ENCODE measurements around the gene TMIGD2. TPM values are rescaled to one million over a fixed set of nuclear protein-coding genes. Genes with fewer than 3 reads are reported as not detected.

TMIGD2 gene
- total and polyA plus RNA-seq, 5 donors from 2014 or later, result 4.8 to 17.1 (median 5.4) TPM

DNA sequence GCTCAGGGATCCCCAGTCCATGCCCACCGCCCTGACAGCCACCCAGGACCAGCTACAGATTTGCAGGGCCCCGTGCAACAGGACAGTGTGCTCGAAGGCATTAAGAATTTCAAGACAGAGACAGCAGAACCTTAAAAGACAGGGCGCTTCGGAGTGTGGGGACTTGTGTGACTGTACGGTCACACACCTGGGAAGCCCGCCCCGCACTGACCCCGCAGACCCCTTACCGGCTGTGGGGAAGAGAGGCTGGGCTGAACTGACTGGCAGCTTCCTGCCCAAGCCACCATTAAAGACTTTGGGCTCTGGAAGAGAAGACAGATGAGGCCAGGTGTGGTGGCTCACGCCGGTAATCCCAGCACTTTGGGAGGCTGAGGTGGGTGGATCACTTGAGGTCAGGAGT lies 22.0 kb upstream of the TMIGD2 start:
- no peak for ATAC-seq (ENCODE audit: low read depth in 2 of 2)
- Mint-ChIP-seq H3K4me1 (peaks cover 0 to 31% (median 17%) of the 10 kb centered on the region in 4 donors), H3K9me3 (peaks cover 0 to 6% (median 4%) of the 10 kb centered on the region in 7 donors), H3K27ac (no peak overlapping the region), H3K36me3 (no peaks in the 10 kb centered on the region), H3K27me3 (peaks cover 16% of the 10 kb centered on the region), H3K4me3 (peak overlapping the region in 1 of 4 donors; percentile 35)
- no peaks in the 10 kb centered on the region for H3K36me3 ChIP-seq (ENCODE audit: control insufficient read depth, insufficient read depth, low read length)
- no peak overlapping the region for H3K4me3 ChIP-seq (ENCODE audit: low read depth, low read length)
- no peak overlapping the region for H3K27ac ChIP-seq (ENCODE audit: insufficient read depth, low read length, poor library complexity, severe bottlenecking)
- peaks cover 21% of the 10 kb centered on the region for H3K4me1 ChIP-seq (ENCODE audit: control insufficient read depth, insufficient read depth, low read length, poor library complexity, severe bottlenecking)
- H3K9me3 ChIP-seq (ENCODE audit: control insufficient read depth in 2 of 2, low read length in 2 of 2), result no peaks in the 10 kb centered on the region
- DNase-seq, result no peak
- H3K27me3 ChIP-seq (ENCODE audit: control insufficient read depth, insufficient read depth, low read length), result no peaks in the 10 kb centered on the region

DNA sequence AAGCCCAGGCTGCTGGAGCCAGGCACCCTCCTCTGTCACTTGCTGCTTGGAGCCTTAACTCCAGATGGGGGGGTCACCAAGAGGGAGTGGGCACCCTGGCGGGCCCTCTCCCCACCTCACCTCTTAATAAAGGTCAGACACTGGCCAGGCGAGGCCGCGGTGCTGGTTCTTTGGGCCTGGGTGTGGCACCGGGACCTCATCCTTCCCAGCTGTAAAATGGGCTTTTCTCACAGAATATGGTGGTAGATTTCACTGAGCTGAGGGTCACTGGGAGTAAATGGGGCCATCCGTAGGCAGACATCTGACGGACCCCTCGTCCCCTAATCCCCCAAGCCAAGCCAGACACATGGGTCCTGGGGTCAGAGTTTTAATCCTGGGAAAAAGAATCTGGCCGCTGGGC lies 21.5 kb upstream of the TMIGD2 start:
- Mint-ChIP-seq H3K4me1 (peaks cover 0 to 27% (median 18%) of the 10 kb centered on the region in 4 donors), H3K27ac (no peak overlapping the region), H3K27me3 (peaks cover 18% of the 10 kb centered on the region), H3K4me3 (no peak overlapping the region), H3K9me3 (peaks cover 0 to 6% (median 4%) of the 10 kb centered on the region in 7 donors), H3K36me3 (no peaks in the 10 kb centered on the region)
- DNase-seq (no peak), ATAC-seq (ENCODE audit: low read depth in 2 of 2) (no peak)
- H3K9me3 ChIP-seq (ENCODE audit: control insufficient read depth in 2 of 2, low read length in 2 of 2), result no peaks in the 10 kb centered on the region
- no peaks in the 10 kb centered on the region for H3K36me3 ChIP-seq (ENCODE audit: control insufficient read depth, insufficient read depth, low read length)
- no peaks in the 10 kb centered on the region for H3K27me3 ChIP-seq (ENCODE audit: control insufficient read depth, insufficient read depth, low read length)
- H3K27ac ChIP-seq (ENCODE audit: insufficient read depth, low read length, poor library complexity, severe bottlenecking), result no peak overlapping the region
- H3K4me3 ChIP-seq (ENCODE audit: low read depth, low read length), result no peak overlapping the region
- peaks cover 16% of the 10 kb centered on the region for H3K4me1 ChIP-seq (ENCODE audit: control insufficient read depth, insufficient read depth, low read length, poor library complexity, severe bottlenecking)

DNA sequence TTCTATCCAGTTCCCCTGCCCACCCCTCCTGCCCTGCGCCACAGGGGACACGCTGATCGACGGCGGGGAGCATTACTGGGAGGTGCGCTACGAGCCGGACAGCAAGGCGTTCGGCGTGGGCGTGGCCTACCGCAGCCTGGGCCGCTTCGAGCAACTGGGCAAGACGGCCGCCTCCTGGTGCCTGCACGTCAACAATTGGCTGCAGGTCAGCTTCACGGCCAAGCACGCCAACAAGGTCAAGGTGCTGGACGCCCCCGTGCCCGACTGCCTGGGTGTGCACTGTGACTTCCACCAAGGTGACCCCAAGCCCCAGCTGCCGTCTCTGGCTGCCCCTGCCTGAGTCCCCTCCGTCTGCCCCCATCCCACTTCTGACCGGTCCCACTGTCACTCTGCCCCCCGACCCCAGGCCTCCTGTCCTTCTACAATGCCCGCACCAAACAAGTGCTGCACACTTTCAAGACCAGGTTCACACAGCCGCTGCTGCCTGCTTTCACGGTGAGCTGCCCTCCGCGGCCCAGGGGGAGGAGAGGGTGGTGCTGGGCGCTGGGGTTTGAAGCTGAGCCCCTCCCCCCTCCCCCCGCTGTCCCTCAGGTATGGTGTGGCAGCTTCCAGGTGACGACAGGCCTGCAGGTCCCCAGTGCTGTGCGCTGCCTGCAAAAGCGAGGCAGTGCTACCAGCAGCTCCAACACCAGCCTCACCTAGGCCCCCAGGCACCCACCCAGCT lies 20.9 kb upstream of the TMIGD2 start:
- no peak overlapping the region for H3K4me3 Mint-ChIP-seq
- Histone ChIP-seq H3K36me3 (ENCODE audit: control insufficient read depth, insufficient read depth, low read length) (no peaks in the 10 kb centered on the region), H3K4me1 (ENCODE audit: control insufficient read depth, insufficient read depth, low read length, poor library complexity, severe bottlenecking) (peaks cover 13% of the 10 kb centered on the region), H3K27me3 (ENCODE audit: control insufficient read depth, insufficient read depth, low read length) (no peaks in the 10 kb centered on the region), H3K27ac (ENCODE audit: insufficient read depth, low read length, poor library complexity, severe bottlenecking) (no peak overlapping the region), H3K9me3 (ENCODE audit: control insufficient read depth in 2 of 2, low read length in 2 of 2) (no peaks in the 10 kb centered on the region), H3K4me3 (ENCODE audit: low read depth, low read length) (no peak overlapping the region)
- peaks cover 0 to 21% (median 15%) of the 10 kb centered on the region in 4 donors for H3K4me1 Mint-ChIP-seq
- peaks cover 0 to 6% (median 3%) of the 10 kb centered on the region in 7 donors for H3K9me3 Mint-ChIP-seq
- DNase-seq, result no peak
- no peak for ATAC-seq (ENCODE audit: low read depth in 2 of 2)
- H3K27me3 Mint-ChIP-seq, result peaks cover 12% of the 10 kb centered on the region
- H3K36me3 Mint-ChIP-seq, result no peaks in the 10 kb centered on the region
- H3K27ac Mint-ChIP-seq, result no peak overlapping the region

DNA sequence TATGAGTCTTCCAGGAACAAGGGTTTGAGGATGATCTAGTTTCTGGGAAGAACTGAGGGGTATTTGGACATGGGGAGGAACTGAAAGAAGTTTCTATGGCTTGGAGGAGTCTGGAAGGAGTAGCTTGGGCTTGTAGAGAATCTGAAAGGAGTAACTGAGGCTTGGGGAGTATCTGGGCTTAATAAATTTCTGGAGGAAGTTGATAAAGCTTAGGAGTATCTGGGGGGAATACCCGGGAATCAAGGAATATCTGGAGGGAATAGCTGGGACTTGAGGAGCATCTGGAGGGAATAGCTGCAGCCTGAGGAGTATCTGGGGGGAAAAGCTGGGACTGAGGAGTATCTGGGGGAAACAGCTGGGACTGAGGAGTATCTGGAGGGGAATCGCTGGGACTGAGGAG lies 18.2 kb upstream of the TMIGD2 start:
- Histone ChIP-seq H3K4me3 (ENCODE audit: low read depth, low read length) (no peak overlapping the region), H3K36me3 (ENCODE audit: control insufficient read depth, insufficient read depth, low read length) (no peaks in the 10 kb centered on the region), H3K4me1 (ENCODE audit: control insufficient read depth, insufficient read depth, low read length, poor library complexity, severe bottlenecking) (no peaks in the 10 kb centered on the region), H3K27ac (ENCODE audit: insufficient read depth, low read length, poor library complexity, severe bottlenecking) (no peak overlapping the region), H3K27me3 (ENCODE audit: control insufficient read depth, insufficient read depth, low read length) (no peaks in the 10 kb centered on the region), H3K9me3 (ENCODE audit: control insufficient read depth in 2 of 2, low read length in 2 of 2) (no peaks in the 10 kb centered on the region)
- H3K27me3 Mint-ChIP-seq, result peaks cover 7% of the 10 kb centered on the region
- DNase-seq, result no peak
- ATAC-seq (ENCODE audit: low read depth in 2 of 2), result no peak
- peaks cover 0 to 6% (median 3%) of the 10 kb centered on the region in 7 donors for H3K9me3 Mint-ChIP-seq
- peak overlapping the region in 1 of 3 donors; percentile 60 for H3K27ac Mint-ChIP-seq
- no peak overlapping the region for H3K4me3 Mint-ChIP-seq
- no peaks in the 10 kb centered on the region for H3K36me3 Mint-ChIP-seq
- peaks cover 0 to 5% (median 2%) of the 10 kb centered on the region in 4 donors for H3K4me1 Mint-ChIP-seq

DNA sequence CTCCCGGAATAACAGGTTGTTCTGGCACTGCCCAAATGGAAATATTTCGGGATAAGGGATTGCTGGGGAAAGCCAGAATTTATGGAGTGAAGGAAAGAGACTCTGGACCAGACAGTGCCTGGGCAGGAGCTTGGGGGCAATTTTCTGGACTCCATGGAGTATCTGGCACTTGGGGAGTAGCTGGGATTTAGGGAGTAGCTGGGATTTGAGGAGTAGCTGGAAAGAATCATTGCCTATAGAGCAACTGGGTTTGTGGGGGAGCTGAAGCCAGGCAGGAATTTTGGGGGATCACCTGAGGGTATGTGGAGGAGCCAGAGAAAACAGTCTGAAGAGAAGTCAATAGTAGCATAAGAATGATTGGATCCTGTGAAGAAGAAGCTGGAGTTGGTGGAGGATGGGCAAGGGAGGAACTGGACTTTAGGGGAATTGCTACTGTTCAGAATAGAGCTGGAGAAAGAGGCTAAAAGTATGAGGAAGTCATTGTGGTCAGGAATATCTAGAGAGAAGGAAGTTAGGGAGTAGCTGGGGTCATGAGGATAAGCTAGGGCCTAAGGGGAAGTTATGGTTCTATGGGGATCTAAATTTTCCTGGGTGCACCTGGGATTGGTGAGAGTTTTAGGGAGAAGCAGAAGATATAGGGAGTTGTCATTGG lies 17.0 kb upstream of the TMIGD2 start:
- peak overlapping the region in 1 of 3 donors; percentile 45 for H3K27ac Mint-ChIP-seq

DNA sequence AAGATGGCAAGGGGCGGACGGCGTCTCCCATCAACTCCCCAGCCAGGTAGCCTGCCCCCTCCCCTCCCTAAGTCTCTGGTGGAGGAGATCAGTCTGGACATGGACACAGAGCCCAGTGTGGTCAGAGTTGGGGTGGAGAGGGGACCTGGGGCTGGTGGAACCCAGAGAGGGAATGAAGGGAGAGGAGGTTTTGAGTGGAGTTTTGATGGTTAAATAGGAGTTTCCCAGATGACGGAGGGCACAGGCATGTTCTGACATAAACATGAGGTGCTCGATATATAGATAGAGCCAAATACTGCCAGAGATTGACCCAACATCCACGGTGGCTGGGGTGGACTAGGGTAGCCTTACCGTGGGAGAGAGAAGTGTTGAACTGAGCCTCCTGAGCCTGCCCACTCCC lies 16.3 kb upstream of the TMIGD2 start:
- Mint-ChIP-seq H3K27ac (peak overlapping the region in 1 of 3 donors; percentile 76), H3K27me3 (peaks cover 4% of the 10 kb centered on the region), H3K4me3 (no peak overlapping the region), H3K36me3 (no peaks in the 10 kb centered on the region), H3K9me3 (peaks cover 0 to 6% (median 3%) of the 10 kb centered on the region in 7 donors), H3K4me1 (peaks cover 0 to 3% (median under 1%) of the 10 kb centered on the region in 4 donors)
- H3K4me3 ChIP-seq (ENCODE audit: low read depth, low read length), result no peak overlapping the region
- no peaks in the 10 kb centered on the region for H3K36me3 ChIP-seq (ENCODE audit: control insufficient read depth, insufficient read depth, low read length)
- no peaks in the 10 kb centered on the region for H3K9me3 ChIP-seq (ENCODE audit: control insufficient read depth in 2 of 2, low read length in 2 of 2)
- no peak overlapping the region for H3K27ac ChIP-seq (ENCODE audit: insufficient read depth, low read length, poor library complexity, severe bottlenecking)
- ATAC-seq (ENCODE audit: low read depth in 2 of 2), result no peak
- no peaks in the 10 kb centered on the region for H3K27me3 ChIP-seq (ENCODE audit: control insufficient read depth, insufficient read depth, low read length)
- no peaks in the 10 kb centered on the region for H3K4me1 ChIP-seq (ENCODE audit: control insufficient read depth, insufficient read depth, low read length, poor library complexity, severe bottlenecking)
- DNase-seq, result no peak

More for the DNA sequence above, 17.0 kb upstream of the TMIGD2 start:
- peaks cover 4% of the 10 kb centered on the region for H3K27me3 Mint-ChIP-seq
- H3K4me1 Mint-ChIP-seq, result peaks cover 0 to 3% (median under 1%) of the 10 kb centered on the region in 4 donors
- Histone ChIP-seq H3K36me3 (ENCODE audit: control insufficient read depth, insufficient read depth, low read length) (no peaks in the 10 kb centered on the region), H3K4me3 (ENCODE audit: low read depth, low read length) (no peak overlapping the region), H3K4me1 (ENCODE audit: control insufficient read depth, insufficient read depth, low read length, poor library complexity, severe bottlenecking) (no peaks in the 10 kb centered on the region), H3K27ac (ENCODE audit: insufficient read depth, low read length, poor library complexity, severe bottlenecking) (no peak overlapping the region), H3K9me3 (ENCODE audit: control insufficient read depth in 2 of 2, low read length in 2 of 2) (no peaks in the 10 kb centered on the region), H3K27me3 (ENCODE audit: control insufficient read depth, insufficient read depth, low read length) (no peaks in the 10 kb centered on the region)
- no peak for DNase-seq
- H3K4me3 Mint-ChIP-seq, result peak overlapping the region in 2 of 4 donors; percentile 24 to 56
- H3K36me3 Mint-ChIP-seq, result no peaks in the 10 kb centered on the region
- ATAC-seq (ENCODE audit: low read depth in 2 of 2), result no peak
- H3K9me3 Mint-ChIP-seq, result peaks cover 0 to 6% (median 3%) of the 10 kb centered on the region in 7 donors

DNA sequence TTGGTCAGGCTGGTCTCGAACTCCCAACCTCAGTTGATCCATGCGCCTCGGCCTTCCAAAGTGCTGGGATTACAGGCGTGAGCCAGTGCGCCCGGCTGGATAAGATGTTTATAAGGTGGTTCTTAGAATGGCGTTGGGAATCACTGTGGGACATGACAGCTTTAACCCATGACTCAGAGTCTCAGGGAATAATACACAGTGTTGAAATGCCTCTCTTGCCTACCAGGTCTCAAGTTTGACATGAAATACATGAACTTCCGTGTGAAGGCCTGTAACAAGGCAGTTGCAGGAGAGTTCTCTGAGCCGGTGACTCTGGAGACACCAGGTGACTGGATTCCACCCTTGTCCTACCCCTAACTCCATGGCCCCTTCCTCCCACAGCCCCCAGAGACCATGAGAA lies 14.8 kb upstream of the TMIGD2 start:
- no peak for ATAC-seq (ENCODE audit: low read depth in 2 of 2)
- H3K4me1 Mint-ChIP-seq, result peaks cover 0 to 3% (median under 1%) of the 10 kb centered on the region in 4 donors
- H3K9me3 Mint-ChIP-seq, result peaks cover 0 to 6% (median 3%) of the 10 kb centered on the region in 7 donors
- Histone ChIP-seq H3K4me3 (ENCODE audit: low read depth, low read length) (no peak overlapping the region), H3K4me1 (ENCODE audit: control insufficient read depth, insufficient read depth, low read length, poor library complexity, severe bottlenecking) (no peaks in the 10 kb centered on the region), H3K36me3 (ENCODE audit: control insufficient read depth, insufficient read depth, low read length) (no peaks in the 10 kb centered on the region), H3K27ac (ENCODE audit: insufficient read depth, low read length, poor library complexity, severe bottlenecking) (no peak overlapping the region), H3K9me3 (ENCODE audit: control insufficient read depth in 2 of 2, low read length in 2 of 2) (no peaks in the 10 kb centered on the region), H3K27me3 (ENCODE audit: control insufficient read depth, insufficient read depth, low read length) (no peaks in the 10 kb centered on the region)
- H3K27me3 Mint-ChIP-seq, result peaks cover 4% of the 10 kb centered on the region
- H3K4me3 Mint-ChIP-seq, result no peak overlapping the region
- H3K27ac Mint-ChIP-seq, result no peak overlapping the region
- DNase-seq, result no peak
- no peaks in the 10 kb centered on the region for H3K36me3 Mint-ChIP-seq

Data from CD4-positive, CD25-positive, alpha-beta regulatory T cell (primary cell).